ENCODE data around the gene MGST3.

DNA sequence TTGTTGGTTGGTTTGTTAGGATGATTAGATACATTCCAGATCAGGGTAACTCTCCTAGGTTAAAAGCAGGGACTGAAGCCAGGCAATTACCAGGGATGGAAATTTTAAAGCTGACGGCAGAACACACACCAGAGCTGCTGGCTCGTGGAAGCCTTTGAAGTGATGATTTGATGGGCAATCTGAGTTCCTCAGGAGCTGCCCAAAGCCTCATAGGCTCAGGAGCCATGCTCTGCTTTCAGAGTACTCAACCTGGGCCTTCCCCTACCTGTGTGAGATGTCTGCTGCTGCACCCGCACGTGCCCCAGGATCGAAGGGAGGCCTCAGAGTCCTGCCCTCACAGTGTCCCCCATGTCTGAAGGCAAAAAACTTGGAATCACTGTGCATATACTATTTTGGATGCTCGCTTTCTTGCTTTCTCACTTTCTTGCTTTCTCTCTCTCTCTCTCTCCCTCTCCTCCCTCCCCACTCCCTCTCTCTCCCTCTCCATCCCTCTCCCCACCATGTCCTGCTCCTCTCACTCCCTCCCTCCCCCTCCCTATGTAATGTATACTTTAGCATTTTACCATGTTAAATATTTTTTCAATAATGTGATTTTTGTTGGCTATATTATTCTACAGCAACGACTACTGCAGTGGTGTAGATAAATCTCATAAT lies 18.0 kb downstream of the MGST3 start:
- TF ChIP-seq, protein P1, sequence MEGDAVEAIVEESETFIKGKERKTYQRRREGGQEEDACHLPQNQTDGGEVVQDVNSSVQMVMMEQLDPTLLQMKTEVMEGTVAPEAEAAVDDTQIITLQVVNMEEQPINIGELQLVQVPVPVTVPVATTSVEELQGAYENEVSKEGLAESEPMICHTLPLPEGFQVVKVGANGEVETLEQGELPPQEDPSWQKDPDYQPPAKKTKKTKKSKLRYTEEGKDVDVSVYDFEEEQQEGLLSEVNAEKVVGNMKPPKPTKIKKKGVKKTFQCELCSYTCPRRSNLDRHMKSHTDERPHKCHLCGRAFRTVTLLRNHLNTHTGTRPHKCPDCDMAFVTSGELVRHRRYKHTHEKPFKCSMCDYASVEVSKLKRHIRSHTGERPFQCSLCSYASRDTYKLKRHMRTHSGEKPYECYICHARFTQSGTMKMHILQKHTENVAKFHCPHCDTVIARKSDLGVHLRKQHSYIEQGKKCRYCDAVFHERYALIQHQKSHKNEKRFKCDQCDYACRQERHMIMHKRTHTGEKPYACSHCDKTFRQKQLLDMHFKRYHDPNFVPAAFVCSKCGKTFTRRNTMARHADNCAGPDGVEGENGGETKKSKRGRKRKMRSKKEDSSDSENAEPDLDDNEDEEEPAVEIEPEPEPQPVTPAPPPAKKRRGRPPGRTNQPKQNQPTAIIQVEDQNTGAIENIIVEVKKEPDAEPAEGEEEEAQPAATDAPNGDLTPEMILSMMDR (IDR thresholded peaks at IDR 0.05) = no peak
- no peak for TF ChIP-seq EZH2 (IDR thresholded peaks at IDR 0.05; ENCODE audit: borderline replicate concordance, insufficient read depth, low read depth, low read length, poor library complexity, severe bottlenecking)

Measured in B cell (primary cell).